ENCODE measurements around the gene SEC24D.

The SEC24D gene

GRCh38 chr4:118772081-118772766 lies 63.7 kb downstream of the SEC24D start:
- H3K4me1 ChIP-seq (ENCODE audit: control insufficient read depth, low read length), result no peaks in the 10 kb centered on the region
- no peaks in the 10 kb centered on the region for H3K9me2 ChIP-seq (replicated peaks; ENCODE audit: control insufficient read depth, low read length)
- no peak overlapping the region for H3K4me3 ChIP-seq (ENCODE audit: low read length)
- no peaks in the 10 kb centered on the region for H3K79me2 ChIP-seq (ENCODE audit: control insufficient read depth, low read length)
- TF ChIP-seq EZH2phosphoT487 (IDR thresholded peaks at IDR 0.05; ENCODE audit: borderline replicate concordance, low read length) (no peak), CTCF (IDR thresholded peaks at IDR 0.05; ENCODE audit: low read depth, low read length, poor library complexity, severe bottlenecking) (peak; percentile 74)
- no peaks in the 10 kb centered on the region for H3F3A ChIP-seq (ENCODE audit: control insufficient read depth, insufficient read depth)
- H4K20me1 ChIP-seq (ENCODE audit: control insufficient read depth, insufficient read depth, low read depth, low read length), result no peaks in the 10 kb centered on the region
- H3K27ac ChIP-seq (ENCODE audit: low read depth, low read length), result no peak overlapping the region
- H3K36me3 ChIP-seq (ENCODE audit: control insufficient read depth, low read length), result no peaks in the 10 kb centered on the region
- no peaks in the 10 kb centered on the region for H3K9me3 ChIP-seq (ENCODE audit: control insufficient read depth, insufficient read depth, low read length)
- H3K4me2 ChIP-seq (ENCODE audit: low read length), result no peak overlapping the region
- H3K27me3 ChIP-seq (ENCODE audit: control insufficient read depth, low read length), result no peaks in the 10 kb centered on the region

- H3K4me3 ChIP-seq (ENCODE audit: low read length), result no peak overlapping the region
- no peaks in the 10 kb centered on the region for H3K27me3 ChIP-seq (ENCODE audit: control insufficient read depth, low read length)
- no peaks in the 10 kb centered on the region for H3K9me2 ChIP-seq (replicated peaks; ENCODE audit: control insufficient read depth, low read length)
- no peak for TF ChIP-seq CTCF (IDR thresholded peaks at IDR 0.05; ENCODE audit: low read depth, low read length, poor library complexity, severe bottlenecking)
- no peak for TF ChIP-seq EZH2phosphoT487 (IDR thresholded peaks at IDR 0.05; ENCODE audit: borderline replicate concordance, low read length)
- no peaks in the 10 kb centered on the region for H3F3A ChIP-seq (ENCODE audit: control insufficient read depth, insufficient read depth)
- H3K9me3 ChIP-seq (ENCODE audit: control insufficient read depth, insufficient read depth, low read length), result no peaks in the 10 kb centered on the region
- no peaks in the 10 kb centered on the region for H4K20me1 ChIP-seq (ENCODE audit: control insufficient read depth, insufficient read depth, low read depth, low read length)
- H3K79me2 ChIP-seq (ENCODE audit: control insufficient read depth, low read length), result no peaks in the 10 kb centered on the region
- peaks cover 8% of the 10 kb centered on the region; the same call in 1 of the 2 replicates for H3K36me3 ChIP-seq (ENCODE audit: control insufficient read depth, low read length)
- H3K27ac ChIP-seq (ENCODE audit: low read depth, low read length), result no peak overlapping the region
- H3K4me1 ChIP-seq (ENCODE audit: control insufficient read depth, low read length), result no peaks in the 10 kb centered on the region
- no peak overlapping the region for H3K4me2 ChIP-seq (ENCODE audit: low read length)
Observed at GRCh38 chr4:118770741-118771187, 65.2 kb downstream of the SEC24D start.

GRCh38 chr4:118769161-118769560 lies 66.8 kb downstream of the SEC24D start:
- Histone ChIP-seq H4K20me1 (ENCODE audit: control insufficient read depth, insufficient read depth, low read depth, low read length) (no peaks in the 10 kb centered on the region), H3K4me2 (ENCODE audit: low read length) (no peak overlapping the region), H3K27ac (ENCODE audit: low read depth, low read length) (no peak overlapping the region), H3K27me3 (ENCODE audit: control insufficient read depth, low read length) (no peaks in the 10 kb centered on the region), H3K36me3 (ENCODE audit: control insufficient read depth, low read length) (peaks cover 15% of the 10 kb centered on the region), H3K9me2 (replicated peaks; ENCODE audit: control insufficient read depth, low read length) (no peaks in the 10 kb centered on the region), H3K79me2 (ENCODE audit: control insufficient read depth, low read length) (no peaks in the 10 kb centered on the region), H3K9me3 (ENCODE audit: control insufficient read depth, insufficient read depth, low read length) (no peaks in the 10 kb centered on the region), H3K4me3 (ENCODE audit: low read length) (no peak overlapping the region), H3F3A (ENCODE audit: control insufficient read depth, insufficient read depth) (0 out of 2 replicates have a peak, but pooled peaks cover 2% of the 10 kb centered on the region), H3K4me1 (ENCODE audit: control insufficient read depth, low read length) (no peaks in the 10 kb centered on the region)
- no peak for TF ChIP-seq CTCF (IDR thresholded peaks at IDR 0.05; ENCODE audit: low read depth, low read length, poor library complexity, severe bottlenecking)
- TF ChIP-seq EZH2phosphoT487 (IDR thresholded peaks at IDR 0.05; ENCODE audit: borderline replicate concordance, low read length), result no peak

All from DOHH2 (cell line).